ENCODE data around the gene CCDC92. TPM values are rescaled to one million over a fixed set of nuclear protein-coding genes. Genes with fewer than 3 reads are reported as not detected.

CCDC92 gene
- polyA plus RNA-seq, 2 of the 4 experiments (the other 2 are of a cell fraction), result 27.2 to 27.5 TPM

DNA sequence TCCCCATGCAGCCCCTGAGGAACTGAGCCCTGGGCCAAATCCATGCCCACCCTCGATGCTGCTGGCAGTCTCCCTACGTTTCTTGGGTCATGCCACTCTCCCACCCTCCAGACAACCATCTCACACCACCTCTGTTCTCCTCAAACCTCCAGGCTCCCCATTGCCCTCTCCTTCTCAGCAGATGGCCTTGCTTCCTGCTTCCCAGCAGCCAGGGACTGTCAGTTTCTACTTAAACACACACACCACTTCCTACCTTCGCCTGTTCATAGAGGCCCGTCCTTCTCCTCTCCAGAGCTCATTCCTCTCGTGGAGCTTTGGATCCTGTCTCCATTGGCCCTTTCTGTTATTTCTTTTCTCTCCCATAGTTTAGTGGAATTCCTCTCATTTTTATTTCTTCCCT lies 27.5 kb upstream of the CCDC92 start (continued):
- TF ChIP-seq, protein P1, sequence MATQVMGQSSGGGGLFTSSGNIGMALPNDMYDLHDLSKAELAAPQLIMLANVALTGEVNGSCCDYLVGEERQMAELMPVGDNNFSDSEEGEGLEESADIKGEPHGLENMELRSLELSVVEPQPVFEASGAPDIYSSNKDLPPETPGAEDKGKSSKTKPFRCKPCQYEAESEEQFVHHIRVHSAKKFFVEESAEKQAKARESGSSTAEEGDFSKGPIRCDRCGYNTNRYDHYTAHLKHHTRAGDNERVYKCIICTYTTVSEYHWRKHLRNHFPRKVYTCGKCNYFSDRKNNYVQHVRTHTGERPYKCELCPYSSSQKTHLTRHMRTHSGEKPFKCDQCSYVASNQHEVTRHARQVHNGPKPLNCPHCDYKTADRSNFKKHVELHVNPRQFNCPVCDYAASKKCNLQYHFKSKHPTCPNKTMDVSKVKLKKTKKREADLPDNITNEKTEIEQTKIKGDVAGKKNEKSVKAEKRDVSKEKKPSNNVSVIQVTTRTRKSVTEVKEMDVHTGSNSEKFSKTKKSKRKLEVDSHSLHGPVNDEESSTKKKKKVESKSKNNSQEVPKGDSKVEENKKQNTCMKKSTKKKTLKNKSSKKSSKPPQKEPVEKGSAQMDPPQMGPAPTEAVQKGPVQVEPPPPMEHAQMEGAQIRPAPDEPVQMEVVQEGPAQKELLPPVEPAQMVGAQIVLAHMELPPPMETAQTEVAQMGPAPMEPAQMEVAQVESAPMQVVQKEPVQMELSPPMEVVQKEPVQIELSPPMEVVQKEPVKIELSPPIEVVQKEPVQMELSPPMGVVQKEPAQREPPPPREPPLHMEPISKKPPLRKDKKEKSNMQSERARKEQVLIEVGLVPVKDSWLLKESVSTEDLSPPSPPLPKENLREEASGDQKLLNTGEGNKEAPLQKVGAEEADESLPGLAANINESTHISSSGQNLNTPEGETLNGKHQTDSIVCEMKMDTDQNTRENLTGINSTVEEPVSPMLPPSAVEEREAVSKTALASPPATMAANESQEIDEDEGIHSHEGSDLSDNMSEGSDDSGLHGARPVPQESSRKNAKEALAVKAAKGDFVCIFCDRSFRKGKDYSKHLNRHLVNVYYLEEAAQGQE (IDR thresholded peaks at IDR 0.05), result no peak
- TF ChIP-seq FOSL2 (IDR thresholded peaks at IDR 0.05) (no peak), FOSL2 (CRISPR knock-in tag; IDR thresholded peaks at IDR 0.05) (no peak), HEYL (CRISPR knock-in tag; IDR thresholded peaks at IDR 0.05) (no peak)

DNA sequence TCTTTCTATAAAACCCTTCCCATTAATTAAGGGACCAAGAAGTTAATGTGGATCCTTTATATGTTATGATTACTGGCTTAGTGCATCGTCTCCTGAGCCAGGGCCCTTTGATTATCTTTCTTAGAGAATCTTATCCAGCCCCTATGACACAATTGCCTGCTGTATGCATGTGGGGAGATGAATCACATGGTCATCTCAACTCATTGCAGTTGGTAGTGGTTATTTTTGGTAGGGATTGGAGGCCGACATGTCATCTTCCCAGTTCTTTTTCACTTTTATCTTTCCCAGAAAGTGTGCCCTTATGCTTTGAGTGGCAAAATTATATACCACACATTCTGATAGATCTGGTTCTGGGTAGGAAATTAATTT lies 26.3 kb upstream of the CCDC92 start:
- no peak overlapping the region for H3K4me2 ChIP-seq
- H3K27ac ChIP-seq, result no peak overlapping the region
- DNase-seq (ENCODE audit: low read depth in 1 of 2, low spot score in 1 of 2) (no peak), FAIRE-seq (no peak), ATAC-seq (no peak)
- WGBS (ENCODE audit: missing lambda C conversion rate), result 95% methylated on average over 2 of the region's 2 CpGs
- H3K4me3 ChIP-seq, result no peak overlapping the region
- ChIA-PET POLR2A (no interaction called here), CTCF (interaction anchor here (1.0 kb wide), 1 partner anchor 196 kb away, joined by 3 read pairs; no protein-coding TSS in a partner anchor)
- no peak for TF ChIP-seq CHD4 (IDR thresholded peaks at IDR 0.05; ENCODE audit: borderline replicate concordance)
- TF ChIP-seq, protein P2, sequence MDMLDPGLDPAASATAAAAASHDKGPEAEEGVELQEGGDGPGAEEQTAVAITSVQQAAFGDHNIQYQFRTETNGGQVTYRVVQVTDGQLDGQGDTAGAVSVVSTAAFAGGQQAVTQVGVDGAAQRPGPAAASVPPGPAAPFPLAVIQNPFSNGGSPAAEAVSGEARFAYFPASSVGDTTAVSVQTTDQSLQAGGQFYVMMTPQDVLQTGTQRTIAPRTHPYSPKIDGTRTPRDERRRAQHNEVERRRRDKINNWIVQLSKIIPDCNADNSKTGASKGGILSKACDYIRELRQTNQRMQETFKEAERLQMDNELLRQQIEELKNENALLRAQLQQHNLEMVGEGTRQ (IDR thresholded peaks at IDR 0.05), result no peak
- no peak for TF ChIP-seq EP300 (IDR thresholded peaks at IDR 0.05)
- no peak for TF ChIP-seq BHLHE40 (IDR thresholded peaks at IDR 0.05; ENCODE audit: low read depth, low read length)
- TF ChIP-seq TFCP2L1 (CRISPR knock-in tag; IDR thresholded peaks at IDR 0.05), result no peak
- TF ChIP-seq NFE2L2 (conservative IDR thresholded peaks at IDR 0.05; ENCODE audit: low read length), result no peak
- no peak for TF ChIP-seq CEBPB (IDR thresholded peaks at IDR 0.05)
- TF ChIP-seq, protein P3, sequence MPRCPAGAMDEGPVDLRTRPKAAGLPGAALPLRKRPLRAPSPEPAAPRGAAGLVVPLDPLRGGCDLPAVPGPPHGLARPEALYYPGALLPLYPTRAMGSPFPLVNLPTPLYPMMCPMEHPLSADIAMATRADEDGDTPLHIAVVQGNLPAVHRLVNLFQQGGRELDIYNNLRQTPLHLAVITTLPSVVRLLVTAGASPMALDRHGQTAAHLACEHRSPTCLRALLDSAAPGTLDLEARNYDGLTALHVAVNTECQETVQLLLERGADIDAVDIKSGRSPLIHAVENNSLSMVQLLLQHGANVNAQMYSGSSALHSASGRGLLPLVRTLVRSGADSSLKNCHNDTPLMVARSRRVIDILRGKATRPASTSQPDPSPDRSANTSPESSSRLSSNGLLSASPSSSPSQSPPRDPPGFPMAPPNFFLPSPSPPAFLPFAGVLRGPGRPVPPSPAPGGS (IDR thresholded peaks at IDR 0.05), result no peak
- no peak for TF ChIP-seq SREBF2 (IDR thresholded peaks at IDR 0.05)
- TF ChIP-seq HDAC2 (IDR thresholded peaks at IDR 0.05), result no peak
- TF ChIP-seq, protein P4, sequence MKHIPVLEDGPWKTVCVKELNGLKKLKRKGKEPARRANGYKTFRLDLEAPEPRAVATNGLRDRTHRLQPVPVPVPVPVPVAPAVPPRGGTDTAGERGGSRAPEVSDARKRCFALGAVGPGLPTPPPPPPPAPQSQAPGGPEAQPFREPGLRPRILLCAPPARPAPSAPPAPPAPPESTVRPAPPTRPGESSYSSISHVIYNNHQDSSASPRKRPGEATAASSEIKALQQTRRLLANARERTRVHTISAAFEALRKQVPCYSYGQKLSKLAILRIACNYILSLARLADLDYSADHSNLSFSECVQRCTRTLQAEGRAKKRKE (CRISPR knock-in tag; IDR thresholded peaks at IDR 0.05; ENCODE audit: low read depth), result no peak
- no peak for TF ChIP-seq ESRRA (IDR thresholded peaks at IDR 0.05; ENCODE audit: borderline replicate concordance, low read length)
- no peak for TF ChIP-seq HOXA7 (CRISPR knock-in tag; IDR thresholded peaks at IDR 0.05)
- no peak for TF ChIP-seq MAFK (IDR thresholded peaks at IDR 0.05; ENCODE audit: partially characterized antibody)
- TF ChIP-seq HOXB5 (CRISPR knock-in tag; IDR thresholded peaks at IDR 0.05), result no peak
- TF ChIP-seq NPAS2 (CRISPR knock-in tag; IDR thresholded peaks at IDR 0.05; ENCODE audit: borderline replicate concordance), result no peak
- TF ChIP-seq, protein P5, sequence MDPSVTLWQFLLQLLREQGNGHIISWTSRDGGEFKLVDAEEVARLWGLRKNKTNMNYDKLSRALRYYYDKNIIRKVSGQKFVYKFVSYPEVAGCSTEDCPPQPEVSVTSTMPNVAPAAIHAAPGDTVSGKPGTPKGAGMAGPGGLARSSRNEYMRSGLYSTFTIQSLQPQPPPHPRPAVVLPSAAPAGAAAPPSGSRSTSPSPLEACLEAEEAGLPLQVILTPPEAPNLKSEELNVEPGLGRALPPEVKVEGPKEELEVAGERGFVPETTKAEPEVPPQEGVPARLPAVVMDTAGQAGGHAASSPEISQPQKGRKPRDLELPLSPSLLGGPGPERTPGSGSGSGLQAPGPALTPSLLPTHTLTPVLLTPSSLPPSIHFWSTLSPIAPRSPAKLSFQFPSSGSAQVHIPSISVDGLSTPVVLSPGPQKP (IDR thresholded peaks at IDR 0.05; ENCODE audit: low read depth, low read length), result no peak
- no peaks in the 10 kb centered on the region for H3K9me3 ChIP-seq
- H3K4me1 ChIP-seq, result no peaks in the 10 kb centered on the region

Data from A549 (cell line).